Suppressor macrophage (primary cell): ENCODE measurements around the gene SBSN.
"Not testable (repeated sequence)": the region's sequence is repeated elsewhere in the genome, so short reads cannot be mapped to it uniquely, and the experiment has no call there.

Source experiments
- DNase-seq, 4 experiments: peaks; one replicate each; pipeline ENCODE4 v3.0.0-alpha.2; 2020 to 2022

SBSN gene

GRCh38 chr19:35508129-35508528 lies 20.0 kb downstream of the SBSN start:
- no peak for DNase-seq

GRCh38 chr19:35507561-35507960 lies 20.6 kb downstream of the SBSN start:
- DNase-seq, result no peak

GRCh38 chr19:35506011-35506410 lies 22.1 kb downstream of the SBSN start:
- DNase-seq, result no peak

- DNase-seq, result no peak
Measured at GRCh38 chr19:35502751-35503150, 25.4 kb downstream of the SBSN start.

- no peak for DNase-seq
Measured at GRCh38 chr19:35501684-35502083, 26.4 kb downstream of the SBSN start.

- DNase-seq, result no peak
Measured at GRCh38 chr19:35500611-35501010, 27.5 kb downstream of the SBSN start.

- DNase-seq, result no peak
Measured at GRCh38 chr19:35498984-35499527, 29.1 kb downstream of the SBSN start.

GRCh38 chr19:35498220-35498619 lies 29.9 kb downstream of the SBSN start:
- no peak for DNase-seq

- DNase-seq, result no peak
Measured at GRCh38 chr19:35497406-35497805, 30.7 kb downstream of the SBSN start.

GRCh38 chr19:35495107-35496064 lies 32.7 kb downstream of the SBSN start:
- peak; percentile 78 to 92 (median 86) for DNase-seq

- DNase-seq, result no peak
Measured at GRCh38 chr19:35493971-35494370, 34.1 kb downstream of the SBSN start.

- DNase-seq, result no peak
Measured at GRCh38 chr19:35491836-35492360, 36.2 kb downstream of the SBSN start.

GRCh38 chr19:35490364-35490763 lies 37.7 kb downstream of the SBSN start, which contains the start of gene KRTDAP:
Gene KRTDAP (minus strand): TSS chr19:35490464. CDS start chr19:35490442, 22 bp downstream.
- peak in 1 of 4 experiments; percentile 13 for DNase-seq

- DNase-seq, result no peak
Measured at GRCh38 chr19:35488677-35489076, 39.4 kb downstream of the SBSN start.

- no peak for DNase-seq
Measured at GRCh38 chr19:35487656-35488182, 40.4 kb downstream of the SBSN start.

- no peak for DNase-seq
Measured at GRCh38 chr19:35486268-35486708, 41.8 kb downstream of the SBSN start.

GRCh38 chr19:35484252-35485036 lies 43.7 kb downstream of the SBSN start:
- no peak for DNase-seq

- no peak for DNase-seq
Measured at GRCh38 chr19:35483089-35483488, 45.0 kb downstream of the SBSN start.

- DNase-seq, result no peak
Measured at GRCh38 chr19:35478794-35479677, 49.1 kb downstream of the SBSN start.

GRCh38 chr19:35476149-35476548 lies 52.0 kb downstream of the SBSN start:
- no peak for DNase-seq

GRCh38 chr19:35474594-35474993 lies 53.5 kb downstream of the SBSN start:
- DNase-seq, result not testable (repeated sequence)
